HepG2 (cell line): ENCODE measurements around the gene LENEP. TPM values are rescaled to one million over a fixed set of nuclear protein-coding genes. Genes with fewer than 3 reads are reported as not detected.

ENCODE experiments used
- ARID5B ChIP-seq: IDR thresholded peaks from 2 replicates; pipeline ENCODE4 v1.4.0; 2020; ENCODE audit warnings: mild to moderate bottlenecking, missing genetic modification reagents
- HOMEZ ChIP-seq: IDR thresholded peaks from 2 replicates; pipeline ENCODE4 v1.6.1; 2016; ENCODE audit warnings: low read depth
- MAX ChIP-seq: IDR thresholded peaks from 2 replicates; pipeline ENCODE4 v1.6.1; 2012; ENCODE audit warnings: inconsistent platforms
- MEF2D ChIP-seq: sonication (generic); formaldehyde crosslinking; IDR thresholded peaks from 2 replicates; pipeline ENCODE4 v1.5.1; 2020; ENCODE audit warnings: mild to moderate bottlenecking, missing genetic modification reagents
- PHF8 ChIP-seq: sonication (generic); formaldehyde crosslinking; IDR thresholded peaks from 2 replicates; pipeline ENCODE4 v1.5.0; 2020; ENCODE audit warnings: missing genetic modification reagents
- SIN3A ChIP-seq: IDR thresholded peaks from 2 replicates; pipeline ENCODE4 v1.6.1; 2011; ENCODE audit warnings: low read depth, mild to moderate bottlenecking, control low read depth, low read length, borderline replicate concordance
- SMAD3 ChIP-seq: sonication (generic); formaldehyde crosslinking; IDR thresholded peaks from 2 replicates; pipeline ENCODE4 v1.4.0; 2020; ENCODE audit warnings: missing genetic modification reagents
- TFE3 ChIP-seq: IDR thresholded peaks from 2 replicates; pipeline ENCODE4 v1.6.1; 2016
- ZNF510 ChIP-seq: sonication (generic); formaldehyde crosslinking; IDR thresholded peaks from 2 replicates; pipeline ENCODE4 v1.4.0; 2020; ENCODE audit warnings: low read depth, mild to moderate bottlenecking, missing genetic modification reagents
- ZNF749 ChIP-seq: sonication (generic); formaldehyde crosslinking; IDR thresholded peaks from 2 replicates; pipeline ENCODE4 v1.8.0; 2022; ENCODE audit warnings: mild to moderate bottlenecking, missing genetic modification reagents, moderate library complexity, borderline replicate concordance
- ZNF891 ChIP-seq: sonication (generic); formaldehyde crosslinking; IDR thresholded peaks from 2 replicates; pipeline ENCODE4 v1.5.0; 2020; ENCODE audit warnings: mild to moderate bottlenecking, missing genetic modification reagents
- polyA plus RNA-seq, 8 experiments: library from polyadenylated mRNA; depleted of rRNA in 3 of 8; stranded (reverse) in 7 of 8; unstranded in 1 of 8; fragments of >200 nt; fragmentation: Illumina TruSeq in 4 of 8; extraction: Trizol in 4 of 8; gene quantifications; 2 replicates each; pipeline versions ENCODE4 v1.2.1 to v1.2.3, GENCODE V29; 2011 to 2016; ENCODE audit warnings: low read depth in 4 of 8, missing spikeins in 1 of 8, mixed read lengths in 1 of 8; ENCODE audit not compliant: insufficient read depth in 1 of 8
- total RNA-seq, 5 experiments: library from RNA; depleted of rRNA; stranded (reverse); fragments of >200 nt; fragmentation: Illumina TruSeq; extraction: Trizol; gene quantifications; 2 replicates each; pipeline ENCODE4 v1.2.3, GENCODE V29; 2016; ENCODE audit warnings: low read depth in 1 of 5
- TF ChIP-seq, protein P1 (sequence below): sonication (generic); formaldehyde crosslinking; IDR thresholded peaks from 2 replicates; pipeline ENCODE4 v1.8.0; 2022; ENCODE audit warnings: mild to moderate bottlenecking, missing genetic modification reagents, borderline replicate concordance
- TF ChIP-seq, protein P2 (sequence below): sonication (generic); formaldehyde crosslinking; conservative IDR thresholded peaks from 2 replicates; pipeline ENCODE4 v1.4.0; 2020; ENCODE audit warnings: missing genetic modification reagents
- TF ChIP-seq, protein P3 (sequence below): sonication (generic); formaldehyde crosslinking; conservative IDR thresholded peaks from 2 replicates; pipeline ENCODE4 v1.4.0; 2020; ENCODE audit warnings: missing genetic modification reagents

Gene LENEP
- total and polyA plus RNA-seq, 2 of the 13 experiments (the other 11 are each of a cell fraction or from before 2014, with no cell fraction given) = 0.29 TPM; not detected in 1

- no peak for TF ChIP-seq HOMEZ
- TF ChIP-seq PHF8 (CRISPR knock-in tag) = peak; percentile 58
- TF ChIP-seq MEF2D (CRISPR knock-in tag) = peak; percentile 31; the same call in 1 of the 2 replicates
- no peak for TF ChIP-seq ZNF510
- no peak; the same call in 1 of the 2 replicates for TF ChIP-seq ZNF749 (CRISPR knock-in tag)
- peak; percentile 74 for TF ChIP-seq TFE3 (CRISPR knock-in tag)
- no peak for TF ChIP-seq ZNF891 (CRISPR knock-in tag)
- TF ChIP-seq MAX = peak; percentile 96
- no peak; the same call in 1 of the 2 replicates for TF ChIP-seq SMAD3 (CRISPR knock-in tag)
- TF ChIP-seq ARID5B (CRISPR knock-in tag) = no peak
- TF ChIP-seq SIN3A = peak; percentile 90; the same call in 1 of the 2 replicates
- TF ChIP-seq, protein P1, sequence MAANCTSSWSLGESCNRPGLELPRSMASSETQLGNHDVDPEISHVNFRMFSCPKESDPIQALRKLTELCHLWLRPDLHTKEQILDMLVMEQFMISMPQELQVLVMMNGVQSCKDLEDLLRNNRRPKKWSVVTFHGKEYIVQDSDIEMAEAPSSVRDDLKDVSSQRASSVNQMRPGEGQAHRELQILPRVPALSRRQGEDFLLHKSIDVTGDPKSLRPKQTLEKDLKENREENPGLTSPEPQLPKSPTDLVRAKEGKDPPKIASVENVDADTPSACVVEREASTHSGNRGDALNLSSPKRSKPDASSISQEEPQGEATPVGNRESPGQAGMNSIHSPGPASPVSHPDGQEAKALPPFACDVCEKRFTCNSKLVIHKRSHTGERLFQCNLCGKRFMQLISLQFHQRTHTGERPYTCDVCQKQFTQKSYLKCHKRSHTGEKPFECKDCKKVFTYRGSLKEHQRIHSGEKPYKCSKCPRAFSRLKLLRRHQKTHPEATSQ (CRISPR knock-in tag) = no peak; the same call in 1 of the 2 replicates
- TF ChIP-seq, protein P2, sequence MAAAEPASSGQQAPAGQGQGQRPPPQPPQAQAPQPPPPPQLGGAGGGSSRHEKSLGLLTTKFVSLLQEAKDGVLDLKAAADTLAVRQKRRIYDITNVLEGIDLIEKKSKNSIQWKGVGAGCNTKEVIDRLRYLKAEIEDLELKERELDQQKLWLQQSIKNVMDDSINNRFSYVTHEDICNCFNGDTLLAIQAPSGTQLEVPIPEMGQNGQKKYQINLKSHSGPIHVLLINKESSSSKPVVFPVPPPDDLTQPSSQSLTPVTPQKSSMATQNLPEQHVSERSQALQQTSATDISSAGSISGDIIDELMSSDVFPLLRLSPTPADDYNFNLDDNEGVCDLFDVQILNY (CRISPR knock-in tag) = peak; percentile 89
- TF ChIP-seq, protein P3, sequence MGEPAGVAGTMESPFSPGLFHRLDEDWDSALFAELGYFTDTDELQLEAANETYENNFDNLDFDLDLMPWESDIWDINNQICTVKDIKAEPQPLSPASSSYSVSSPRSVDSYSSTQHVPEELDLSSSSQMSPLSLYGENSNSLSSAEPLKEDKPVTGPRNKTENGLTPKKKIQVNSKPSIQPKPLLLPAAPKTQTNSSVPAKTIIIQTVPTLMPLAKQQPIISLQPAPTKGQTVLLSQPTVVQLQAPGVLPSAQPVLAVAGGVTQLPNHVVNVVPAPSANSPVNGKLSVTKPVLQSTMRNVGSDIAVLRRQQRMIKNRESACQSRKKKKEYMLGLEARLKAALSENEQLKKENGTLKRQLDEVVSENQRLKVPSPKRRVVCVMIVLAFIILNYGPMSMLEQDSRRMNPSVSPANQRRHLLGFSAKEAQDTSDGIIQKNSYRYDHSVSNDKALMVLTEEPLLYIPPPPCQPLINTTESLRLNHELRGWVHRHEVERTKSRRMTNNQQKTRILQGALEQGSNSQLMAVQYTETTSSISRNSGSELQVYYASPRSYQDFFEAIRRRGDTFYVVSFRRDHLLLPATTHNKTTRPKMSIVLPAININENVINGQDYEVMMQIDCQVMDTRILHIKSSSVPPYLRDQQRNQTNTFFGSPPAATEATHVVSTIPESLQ (CRISPR knock-in tag) = no peak
Measured at GRCh38 chr1:154982897-154983648, 10.3 kb upstream of the LENEP start, which contains the start of gene FLAD1 (continued).
